Measurements from ENCODE around the gene ARHGEF17. TPM values are rescaled to one million over a fixed set of nuclear protein-coding genes. Genes with fewer than 3 reads are reported as not detected.

ARHGEF17 gene
- total and polyA plus RNA-seq, 2 of the 8 experiments (the other 6 are each of a cell fraction or from before 2014, with no cell fraction given), result 11.3 to 14.6 TPM

- Histone ChIP-seq H2BK15ac (ENCODE audit: low read length) (no peak overlapping the region), H2BK120ac (replicated peaks; ENCODE audit: low read depth, low read length) (no peak overlapping the region), H3K9me3 (ENCODE audit: insufficient read depth in 2 of 2, low read depth in 1 of 2, low read length in 1 of 2) (no peaks in the 10 kb centered on the region), H2BK20ac (ENCODE audit: low read length) (no peak overlapping the region), H3K56ac (replicated peaks; ENCODE audit: insufficient read length, low read depth, low read length) (no peak overlapping the region), H3K4ac (replicated peaks; ENCODE audit: insufficient read length, low read depth, low read length) (peak overlapping the region; percentile 1), H3K27ac (ENCODE audit: low read depth, low read length) (no peak overlapping the region), H3K4me2 (ENCODE audit: insufficient read depth in 1 of 2, low read depth in 2 of 2, low read length in 2 of 2) (peak overlapping the region; percentile 71 to 77), H4K8ac (ENCODE audit: extremely low read depth, insufficient read depth, low read length) (peak overlapping the region; percentile 36; the same call in 1 of the 2 replicates), H3K9ac (replicated peaks in 1 of 4; ENCODE audit: extremely low read depth in 1 of 4, low read depth in 3 of 4, low read length in 3 of 4) (no peak overlapping the region), H3K36me3 (ENCODE audit: control insufficient read depth in 2 of 4, insufficient read depth in 4 of 4, low read length in 3 of 4) (no peaks in the 10 kb centered on the region), H4K5ac (ENCODE audit: insufficient read length, low read depth, low read length) (no peak overlapping the region), H3K4me3 (ENCODE audit: extremely low read depth in 1 of 4, insufficient read depth in 2 of 4, low read depth in 3 of 4, low read length in 4 of 4) (peak overlapping the region; percentile 29 to 55 (median 34); a peak in 7 of 8 replicates), H2AFZ (ENCODE audit: low read length) (no peak overlapping the region), H3K79me1 (ENCODE audit: low read depth, low read length) (peaks cover 5% of the 10 kb centered on the region; the same call in 1 of the 2 replicates), H3K4me1 (replicated peaks in 1 of 4; ENCODE audit: control insufficient read depth in 3 of 4, insufficient read depth in 4 of 4, low read length in 3 of 4) (peaks cover 0 to 11% (median 9%) of the 10 kb centered on the region in 4 experiments; a peak in 6 of 7 replicates), H4K20me1 (replicated peaks in 1 of 2; ENCODE audit: control insufficient read depth in 1 of 2, insufficient read depth in 2 of 2, low read length in 2 of 2) (peaks cover 17 to 47% of the 10 kb centered on the region in 2 experiments), H3K23me2 (ENCODE audit: low read depth, low read length) (peaks cover 3% of the 10 kb centered on the region), H3K27me3 (replicated peaks in 1 of 4; ENCODE audit: control insufficient read depth in 3 of 4, extremely low read depth in 1 of 4, insufficient read depth in 3 of 4, low read length in 3 of 4) (peaks cover 7 to 44% (median 30%) of the 10 kb centered on the region in 4 experiments; a peak in 6 of 7 replicates), H2BK5ac (ENCODE audit: low read depth, low read length) (no peak overlapping the region), H2BK12ac (ENCODE audit: low read depth, low read length) (peak overlapping the region; percentile 71; the same call in 1 of the 2 replicates), H2AK5ac (ENCODE audit: low read depth, low read length) (no peak overlapping the region), H3K18ac (ENCODE audit: extremely low read depth, low read length) (no peak overlapping the region), H3K14ac (ENCODE audit: insufficient read length) (no peak overlapping the region), H3K23ac (ENCODE audit: insufficient read length) (no peak overlapping the region), H3K79me2 (ENCODE audit: control insufficient read depth in 1 of 2, insufficient read depth in 2 of 2, low read length in 2 of 2) (no peaks in the 10 kb centered on the region), H4K91ac (replicated peaks; ENCODE audit: insufficient read length, low read length) (peak overlapping the region; percentile 92)
- ChIA-PET POLR2A (ENCODE audit: partially characterized antibody) (interaction anchor here (1.1 kb wide), 1 partner anchor 33 kb away, joined by 4 read pairs; no protein-coding TSS in a partner anchor), CTCF (ENCODE audit: partially characterized antibody) (interaction anchor here (0.6 to 35.5 kb wide), 8 partner anchors 26 to 318 kb away, joined by 3 to 1456 read pairs (median 4); partner anchors contain the start of genes ARHGEF17 and RELT)
- FAIRE-seq, result no peak
- no peak for DNase-seq (ENCODE audit: low read depth in 1 of 2, low spot score in 2 of 2)
- WGBS, 2 experiments (ENCODE audit: extremely low coverage in 1 of 2, insufficient coverage in 1 of 2, insufficient read length in 1 of 2, insufficient replicate concordance in 2 of 2, low coverage in 1 of 2, low lambda C conversion rate in 2 of 2, missing lambda C conversion rate in 1 of 2), result 20% methylated on average over 16 of the region's 54 CpGs; no CpG with 5 or more reads in 1 of the 2 experiments
- TF ChIP-seq KDM4A (IDR thresholded peaks at IDR 0.05; ENCODE audit: low read depth, low read length, severe bottlenecking), result peak; percentile 25
- TF ChIP-seq E2F6 (IDR thresholded peaks at IDR 0.05), result no peak
- no peak for TF ChIP-seq BRCA1 (IDR thresholded peaks at IDR 0.05; ENCODE audit: low read depth, low read length)
- TF ChIP-seq NANOG (IDR thresholded peaks at IDR 0.05; ENCODE audit: insufficient read depth, low read depth, low read length, poor library complexity, severe bottlenecking), result no peak
- peak; percentile 45 for TF ChIP-seq EZH2 (IDR thresholded peaks at IDR 0.05; ENCODE audit: low read depth, low read length, severe bottlenecking)
- TF ChIP-seq POU5F1 (IDR thresholded peaks at IDR 0.05; ENCODE audit: low read depth, low read length), result no peak
- TF ChIP-seq BACH1 (IDR thresholded peaks at IDR 0.05; ENCODE audit: low read length), result no peak
- TF ChIP-seq, protein P1, sequence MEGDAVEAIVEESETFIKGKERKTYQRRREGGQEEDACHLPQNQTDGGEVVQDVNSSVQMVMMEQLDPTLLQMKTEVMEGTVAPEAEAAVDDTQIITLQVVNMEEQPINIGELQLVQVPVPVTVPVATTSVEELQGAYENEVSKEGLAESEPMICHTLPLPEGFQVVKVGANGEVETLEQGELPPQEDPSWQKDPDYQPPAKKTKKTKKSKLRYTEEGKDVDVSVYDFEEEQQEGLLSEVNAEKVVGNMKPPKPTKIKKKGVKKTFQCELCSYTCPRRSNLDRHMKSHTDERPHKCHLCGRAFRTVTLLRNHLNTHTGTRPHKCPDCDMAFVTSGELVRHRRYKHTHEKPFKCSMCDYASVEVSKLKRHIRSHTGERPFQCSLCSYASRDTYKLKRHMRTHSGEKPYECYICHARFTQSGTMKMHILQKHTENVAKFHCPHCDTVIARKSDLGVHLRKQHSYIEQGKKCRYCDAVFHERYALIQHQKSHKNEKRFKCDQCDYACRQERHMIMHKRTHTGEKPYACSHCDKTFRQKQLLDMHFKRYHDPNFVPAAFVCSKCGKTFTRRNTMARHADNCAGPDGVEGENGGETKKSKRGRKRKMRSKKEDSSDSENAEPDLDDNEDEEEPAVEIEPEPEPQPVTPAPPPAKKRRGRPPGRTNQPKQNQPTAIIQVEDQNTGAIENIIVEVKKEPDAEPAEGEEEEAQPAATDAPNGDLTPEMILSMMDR (IDR thresholded peaks at IDR 0.05; ENCODE audit: control extremely low read depth in 1 of 3, insufficient read depth in 1 of 3, low read depth in 1 of 3, low read length in 3 of 3), result peak in 2 of 3 experiments; percentile 17 to 37; a peak in 3 of 4 replicates
- no peak for TF ChIP-seq TAF1 (IDR thresholded peaks at IDR 0.05; ENCODE audit: low read depth, low read length)
- no peak for TF ChIP-seq POLR2AphosphoS5 (IDR thresholded peaks at IDR 0.05; ENCODE audit: low read depth, low read length)
Measured at GRCh38 chr11:73342633-73343032, 34.6 kb downstream of the ARHGEF17 start.

Data from H1 (cell line).